ENCODE results near the gene AFG3L2. TPM values are rescaled to one million over a fixed set of nuclear protein-coding genes. Genes with fewer than 3 reads are reported as not detected.

The AFG3L2 gene
- total and polyA plus RNA-seq, 4 donors, result 16.4 to 41.3 (median 33.8) TPM

GRCh38 chr18:12373771-12374116, 3.3 kb downstream of the AFG3L2 start:
- WGBS, 2 donors, result 52 to 65% methylated on average over 2 of the region's 2 CpGs
- no peak for ATAC-seq (ENCODE audit: insufficient read depth, low FRiP score)

GRCh38 chr18:12373116-12373770, 3.8 kb downstream of the AFG3L2 start:
- peak in 1 of 3 donors; percentile 14 for DNase-seq
- 76 to 83% methylated on average over 4 of the region's 4 CpGs for WGBS, 2 donors
- H3K27me3 ChIP-seq (ENCODE audit: control insufficient read depth in 3 of 3, insufficient read depth in 3 of 3, low read length in 2 of 3), result no peaks in the 10 kb centered on the region
- H3K36me3 ChIP-seq (ENCODE audit: control insufficient read depth in 4 of 4, insufficient read depth in 4 of 4, low read length in 4 of 4), result peaks cover 0 to 2% (median under 1%) of the 10 kb centered on the region in 4 donors
- no peak for TF ChIP-seq CTCF (IDR thresholded peaks at IDR 0.05; ENCODE audit: control extremely low read depth, extremely low read depth)
- H3K9me3 ChIP-seq (ENCODE audit: control insufficient read depth in 4 of 4, insufficient read depth in 3 of 4, low read length in 3 of 4), result no peaks in the 10 kb centered on the region
- H3K9ac ChIP-seq (ENCODE audit: insufficient read depth in 1 of 2, low read length in 2 of 2), result no peak overlapping the region
- peaks cover 0 to 13% (median 11%) of the 10 kb centered on the region in 5 donors for H3K4me1 ChIP-seq (ENCODE audit: control insufficient read depth in 5 of 5, insufficient read depth in 5 of 5, low read length in 5 of 5)
- H3K27ac ChIP-seq (ENCODE audit: low read depth in 1 of 2, low read length in 1 of 2), result peak overlapping the region in 1 of 2 donors; percentile 27
- no peak for ATAC-seq (ENCODE audit: insufficient read depth, low FRiP score)
- no peak overlapping the region for H3K4me3 ChIP-seq

More at GRCh38 chr18:12373771-12374116, 3.3 kb downstream of the AFG3L2 start:
- TF ChIP-seq CTCF (IDR thresholded peaks at IDR 0.05; ENCODE audit: control extremely low read depth, extremely low read depth), result no peak
- H3K9ac ChIP-seq (ENCODE audit: insufficient read depth in 1 of 2, low read length in 2 of 2), result no peak overlapping the region
- H3K9me3 ChIP-seq (ENCODE audit: control insufficient read depth in 4 of 4, insufficient read depth in 3 of 4, low read length in 3 of 4), result no peaks in the 10 kb centered on the region
- no peaks in the 10 kb centered on the region for H3K27me3 ChIP-seq (ENCODE audit: control insufficient read depth in 3 of 3, insufficient read depth in 3 of 3, low read length in 2 of 3)
- peaks cover 0 to 2% (median 0%) of the 10 kb centered on the region in 4 donors for H3K36me3 ChIP-seq (ENCODE audit: control insufficient read depth in 4 of 4, insufficient read depth in 4 of 4, low read length in 4 of 4)
- no peak overlapping the region for H3K4me3 ChIP-seq
- no peak for DNase-seq
- peak overlapping the region in 1 of 2 donors; percentile 27 for H3K27ac ChIP-seq (ENCODE audit: low read depth in 1 of 2, low read length in 1 of 2)
- peaks cover 0 to 13% (median 11%) of the 10 kb centered on the region in 5 donors for H3K4me1 ChIP-seq (ENCODE audit: control insufficient read depth in 5 of 5, insufficient read depth in 5 of 5, low read length in 5 of 5)

- Histone ChIP-seq H3K4me1 (ENCODE audit: control insufficient read depth in 5 of 5, insufficient read depth in 5 of 5, low read length in 5 of 5) (peaks cover 0 to 13% (median 11%) of the 10 kb centered on the region in 5 donors), H3K27ac (ENCODE audit: low read depth in 1 of 2, low read length in 1 of 2) (peak overlapping the region in 1 of 2 donors; percentile 51), H3K36me3 (ENCODE audit: control insufficient read depth in 4 of 4, insufficient read depth in 4 of 4, low read length in 4 of 4) (peaks cover 0 to 4% (median 2%) of the 10 kb centered on the region in 4 donors), H3K9me3 (ENCODE audit: control insufficient read depth in 4 of 4, insufficient read depth in 3 of 4, low read length in 3 of 4) (no peaks in the 10 kb centered on the region), H3K27me3 (ENCODE audit: control insufficient read depth in 3 of 3, insufficient read depth in 3 of 3, low read length in 2 of 3) (no peaks in the 10 kb centered on the region), H3K4me3 (no peak overlapping the region), H3K9ac (ENCODE audit: insufficient read depth in 1 of 2, low read length in 2 of 2) (no peak overlapping the region)
- no peak for TF ChIP-seq CTCF (IDR thresholded peaks at IDR 0.05; ENCODE audit: control extremely low read depth, extremely low read depth)
- ATAC-seq (ENCODE audit: insufficient read depth, low FRiP score) (no peak), DNase-seq (no peak)
- 69% methylated on average over 3 of the region's 3 CpGs for WGBS, 2 donors
Observed at GRCh38 chr18:12372406-12372805, 4.6 kb downstream of the AFG3L2 start.

Data from lung (tissue), 12 donors.